Fibroblast of lung (primary cell): Measurements from ENCODE around the gene EDC4. TPM values are rescaled to one million over a fixed set of nuclear protein-coding genes. Genes with fewer than 3 reads are reported as not detected.

Source experiments
- DNase-seq, 2 donors: peaks; one replicate each; pipeline versions ENCODE4 v3.0.0 to v3.0.0-alpha.2; 2010; ENCODE audit warnings: low read depth in 2 of 2
- H2AFZ ChIP-seq: 2 replicates; pipeline ENCODE4 v1.5.1; 2012; ENCODE audit warnings: low read length, control low read depth, inconsistent platforms
- H3K27ac ChIP-seq: 2 replicates; pipeline ENCODE4 v1.5.1; 2011; ENCODE audit warnings: low read length, control low read depth; ENCODE audit not compliant: insufficient read depth
- H3K27me3 ChIP-seq: 2 replicates; pipeline ENCODE4 v1.5.1; 2011; ENCODE audit warnings: mild to moderate bottlenecking, low read length; ENCODE audit not compliant: control insufficient read depth, insufficient read depth
- H3K36me3 ChIP-seq: 2 replicates; pipeline ENCODE4 v1.5.1; 2011; ENCODE audit warnings: low read length; ENCODE audit not compliant: control insufficient read depth, insufficient read depth
- H3K4me1 ChIP-seq: 2 replicates; pipeline ENCODE4 v1.5.1; 2011; ENCODE audit warnings: low read length; ENCODE audit not compliant: control insufficient read depth, insufficient read depth; ENCODE audit errors: extremely low read depth
- H3K4me2 ChIP-seq: 2 replicates; pipeline ENCODE4 v1.5.1; 2011; ENCODE audit warnings: low read length, control low read depth; ENCODE audit not compliant: insufficient read depth; ENCODE audit errors: extremely low read depth
- H3K4me3 ChIP-seq, 4 experiments: fragments of 200-600 bp in 1 of 4; sonication (generic) in 1 of 4; replicated peaks in 1 of 4; 2 replicates each; pipeline ENCODE4 v1.5.1; 2011 to 2016; ENCODE audit warnings: low read length in 4 of 4, low read depth in 3 of 4, mild to moderate bottlenecking in 3 of 4, control low read depth in 2 of 4, inconsistent platforms in 1 of 4, mixed read lengths in 1 of 4; ENCODE audit not compliant: insufficient read depth in 1 of 4; ENCODE audit errors: control extremely low read depth in 1 of 4
- H3K79me2 ChIP-seq: 2 replicates; pipeline ENCODE4 v1.5.1; 2012; ENCODE audit warnings: mild to moderate bottlenecking, low read length, inconsistent platforms; ENCODE audit not compliant: control insufficient read depth, insufficient read depth
- H3K9ac ChIP-seq: 2 replicates; pipeline ENCODE4 v1.5.1; 2011; ENCODE audit warnings: mild to moderate bottlenecking, low read length, control low read depth; ENCODE audit not compliant: insufficient read depth
- H3K9me3 ChIP-seq: 2 replicates; pipeline ENCODE4 v1.5.1; 2012; ENCODE audit warnings: low read depth, low read length; ENCODE audit not compliant: control insufficient read depth, insufficient read depth
- H4K20me1 ChIP-seq: 2 replicates; pipeline ENCODE4 v1.5.1; 2011; ENCODE audit warnings: low read length; ENCODE audit not compliant: control insufficient read depth, insufficient read depth; ENCODE audit errors: extremely low read depth
- EZH2 ChIP-seq: IDR thresholded peaks from 2 replicates; pipeline ENCODE4 v1.5.1; 2012; ENCODE audit warnings: low read length, control low read depth, mild to moderate bottlenecking; ENCODE audit errors: missing control alignments
- polyA plus RNA-seq, 2 donors: library from polyadenylated mRNA; depleted of rRNA in 1 of 2; stranded (reverse) in 1 of 2; unstranded in 1 of 2; fragments of >200 nt; gene quantifications; 2 replicates each; pipeline ENCODE4 v1.2.1, GENCODE V29; 2011 to 2012; ENCODE audit warnings: missing spikeins in 1 of 2
- total RNA-seq: library from RNA; depleted of rRNA; stranded (reverse); fragments of >200 nt; gene quantifications from 2 replicates; pipeline ENCODE4 v1.2.1, GENCODE V29; 2014
- TF ChIP-seq, protein P1 (sequence below), 2 donors: IDR thresholded peaks in 1 of 2; conservative IDR thresholded peaks in 1 of 2; 1 replicate in 1 of 2; 2 replicates in 1 of 2; pipeline ENCODE4 v1.5.1; 2011 to 2012; ENCODE audit warnings: low read length in 2 of 2, control low read depth in 1 of 2, inconsistent platforms in 1 of 2, low read depth in 1 of 2, mild to moderate bottlenecking in 1 of 2

The EDC4 gene
- total and polyA plus RNA-seq, 2 donors (not counting 1 experiment from before 2014, with no cell fraction given), result 27.4 to 49.4 TPM

GRCh38 chr16:67825906-67826305, 46.9 kb upstream of the EDC4 start:
- H3K36me3 ChIP-seq, result peaks cover 24% of the 10 kb centered on the region
- no peaks in the 10 kb centered on the region for H3K4me1 ChIP-seq
- H3K79me2 ChIP-seq, result no peaks in the 10 kb centered on the region
- H4K20me1 ChIP-seq, result no peaks in the 10 kb centered on the region
- no peak overlapping the region for H3K27ac ChIP-seq
- no peak overlapping the region for H2AFZ ChIP-seq
- DNase-seq, result no peak
- TF ChIP-seq, protein P1, sequence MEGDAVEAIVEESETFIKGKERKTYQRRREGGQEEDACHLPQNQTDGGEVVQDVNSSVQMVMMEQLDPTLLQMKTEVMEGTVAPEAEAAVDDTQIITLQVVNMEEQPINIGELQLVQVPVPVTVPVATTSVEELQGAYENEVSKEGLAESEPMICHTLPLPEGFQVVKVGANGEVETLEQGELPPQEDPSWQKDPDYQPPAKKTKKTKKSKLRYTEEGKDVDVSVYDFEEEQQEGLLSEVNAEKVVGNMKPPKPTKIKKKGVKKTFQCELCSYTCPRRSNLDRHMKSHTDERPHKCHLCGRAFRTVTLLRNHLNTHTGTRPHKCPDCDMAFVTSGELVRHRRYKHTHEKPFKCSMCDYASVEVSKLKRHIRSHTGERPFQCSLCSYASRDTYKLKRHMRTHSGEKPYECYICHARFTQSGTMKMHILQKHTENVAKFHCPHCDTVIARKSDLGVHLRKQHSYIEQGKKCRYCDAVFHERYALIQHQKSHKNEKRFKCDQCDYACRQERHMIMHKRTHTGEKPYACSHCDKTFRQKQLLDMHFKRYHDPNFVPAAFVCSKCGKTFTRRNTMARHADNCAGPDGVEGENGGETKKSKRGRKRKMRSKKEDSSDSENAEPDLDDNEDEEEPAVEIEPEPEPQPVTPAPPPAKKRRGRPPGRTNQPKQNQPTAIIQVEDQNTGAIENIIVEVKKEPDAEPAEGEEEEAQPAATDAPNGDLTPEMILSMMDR (conservative IDR thresholded peaks at IDR 0.05 in 1 of 2, IDR thresholded peaks at IDR 0.05 in 1 of 2; ENCODE audit: low read depth in 1 of 2, low read length in 2 of 2), result no peak
- no peak for TF ChIP-seq EZH2
- H3K4me2 ChIP-seq, result no peak overlapping the region
- no peaks in the 10 kb centered on the region for H3K27me3 ChIP-seq
- no peak overlapping the region for H3K4me3 ChIP-seq
- no peak overlapping the region for H3K9ac ChIP-seq
- H3K9me3 ChIP-seq, result no peaks in the 10 kb centered on the region

DNA sequence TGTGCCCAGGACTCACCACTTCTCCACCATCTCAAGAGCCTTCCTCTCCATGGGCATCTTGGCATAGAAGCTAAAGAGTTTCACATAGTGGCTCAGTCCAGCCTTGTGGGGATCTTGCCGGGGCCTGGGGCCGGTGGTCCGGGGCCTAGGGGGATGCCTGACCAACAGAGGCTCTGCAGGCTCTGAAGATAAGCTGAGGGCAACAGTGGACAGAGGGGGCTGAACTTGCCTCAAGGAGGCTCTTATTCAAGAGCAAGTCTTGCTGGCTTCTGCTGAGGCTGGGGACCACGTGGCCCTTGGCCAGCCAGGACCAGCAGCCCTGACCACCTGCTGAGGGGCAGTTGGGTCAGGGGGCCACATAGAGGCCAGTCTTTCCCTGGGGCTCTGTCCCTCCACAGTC, 44.2 kb upstream of the EDC4 start:
- no peaks in the 10 kb centered on the region for H3K27me3 ChIP-seq
- H2AFZ ChIP-seq, result no peak overlapping the region
- no peak for DNase-seq
- H3K4me2 ChIP-seq, result no peak overlapping the region
- no peaks in the 10 kb centered on the region for H4K20me1 ChIP-seq
- no peaks in the 10 kb centered on the region for H3K9me3 ChIP-seq
- H3K4me1 ChIP-seq, result peaks cover 3% of the 10 kb centered on the region
- TF ChIP-seq EZH2, result no peak
- TF ChIP-seq, protein P1 (conservative IDR thresholded peaks at IDR 0.05 in 1 of 2, IDR thresholded peaks at IDR 0.05 in 1 of 2; ENCODE audit: low read depth in 1 of 2, low read length in 2 of 2), result no peak
- peaks cover 17% of the 10 kb centered on the region for H3K79me2 ChIP-seq
- no peak overlapping the region for H3K9ac ChIP-seq
- H3K4me3 ChIP-seq, result no peak overlapping the region
- no peak overlapping the region for H3K27ac ChIP-seq
- peaks cover 36% of the 10 kb centered on the region for H3K36me3 ChIP-seq

GRCh38 chr16:67833030-67833414, 39.8 kb upstream of the EDC4 start:
- H3K27ac ChIP-seq, result peak overlapping the region; percentile 91
- peaks cover 17% of the 10 kb centered on the region for H3K79me2 ChIP-seq
- H4K20me1 ChIP-seq, result no peaks in the 10 kb centered on the region
- H3K27me3 ChIP-seq, result no peaks in the 10 kb centered on the region
- peaks cover 3% of the 10 kb centered on the region for H3K4me1 ChIP-seq
- peak overlapping the region; percentile 91 for H3K9ac ChIP-seq
- peak overlapping the region; percentile 98 for H3K4me2 ChIP-seq
- H3K36me3 ChIP-seq, result peaks cover 32% of the 10 kb centered on the region
- DNase-seq, result peak; percentile 43 to 77
- TF ChIP-seq, protein P1 (conservative IDR thresholded peaks at IDR 0.05 in 1 of 2, IDR thresholded peaks at IDR 0.05 in 1 of 2; ENCODE audit: low read depth in 1 of 2, low read length in 2 of 2), result no peak
- TF ChIP-seq EZH2, result no peak
- H2AFZ ChIP-seq, result peak overlapping the region; percentile 31
- H3K9me3 ChIP-seq, result no peaks in the 10 kb centered on the region
- peak overlapping the region; percentile 83 to 93 (median 88) for H3K4me3 ChIP-seq
